ENCODE measurements around the gene ZDHHC11B.

The ZDHHC11B gene

DNA sequence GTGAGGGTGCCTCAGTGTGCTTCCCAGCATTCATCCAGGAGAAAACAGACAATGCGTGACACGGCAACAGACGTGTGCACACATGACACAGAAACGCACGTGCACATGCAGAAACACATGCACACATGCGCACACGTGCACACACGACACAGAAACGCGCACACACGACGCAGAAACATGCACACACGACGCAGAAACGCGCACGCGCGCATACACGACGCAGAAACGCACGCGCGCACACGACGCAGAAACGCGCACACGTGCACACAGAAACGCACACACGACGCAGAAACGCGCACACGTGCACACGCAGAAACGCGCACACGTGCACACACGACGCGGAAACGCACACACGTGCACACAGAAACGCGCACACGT, 107.8 kb downstream of the ZDHHC11B start (continued):
- no peak for TF ChIP-seq HOXA7 (CRISPR knock-in tag; IDR thresholded peaks at IDR 0.05; ENCODE audit: borderline replicate concordance)
- TF ChIP-seq ZNF16 (tag by site-specific recombination; IDR thresholded peaks at IDR 0.05; ENCODE audit: low read depth), result no peak
- TF ChIP-seq GLIS2 (tag by site-specific recombination; IDR thresholded peaks at IDR 0.05), result no peak
- TF ChIP-seq MZF1 (tag by site-specific recombination; IDR thresholded peaks at IDR 0.05; ENCODE audit: borderline replicate concordance), result no peak
- no peak for TF ChIP-seq PRDM4 (tag by site-specific recombination; IDR thresholded peaks at IDR 0.05)
- TF ChIP-seq ZNF785 (tag by site-specific recombination; IDR thresholded peaks at IDR 0.05), result no peak
- 0 out of 2 replicates have a peak, but pooled peaks have one; percentile 68 for TF ChIP-seq GLI4 (tag by site-specific recombination; IDR thresholded peaks at IDR 0.05)
- no peak for TF ChIP-seq SP7 (tag by site-specific recombination; IDR thresholded peaks at IDR 0.05)
- no peak for TF ChIP-seq ZFP37 (tag by site-specific recombination; IDR thresholded peaks at IDR 0.05)
- no peak for TF ChIP-seq ELK4 (IDR thresholded peaks at IDR 0.05; ENCODE audit: borderline replicate concordance, low read depth, low read length)
- TF ChIP-seq ZNF626 (tag by site-specific recombination; IDR thresholded peaks at IDR 0.05), result no peak
- TF ChIP-seq ZNF335 (tag by site-specific recombination; conservative IDR thresholded peaks at IDR 0.05), result no peak
- peak; percentile 31 for TF ChIP-seq ZBTB26 (tag by site-specific recombination; optimal IDR thresholded peaks at IDR 0.05)
- no peak for TF ChIP-seq ZNF112 (tag by site-specific recombination; IDR thresholded peaks at IDR 0.05)
- TF ChIP-seq, protein P1, sequence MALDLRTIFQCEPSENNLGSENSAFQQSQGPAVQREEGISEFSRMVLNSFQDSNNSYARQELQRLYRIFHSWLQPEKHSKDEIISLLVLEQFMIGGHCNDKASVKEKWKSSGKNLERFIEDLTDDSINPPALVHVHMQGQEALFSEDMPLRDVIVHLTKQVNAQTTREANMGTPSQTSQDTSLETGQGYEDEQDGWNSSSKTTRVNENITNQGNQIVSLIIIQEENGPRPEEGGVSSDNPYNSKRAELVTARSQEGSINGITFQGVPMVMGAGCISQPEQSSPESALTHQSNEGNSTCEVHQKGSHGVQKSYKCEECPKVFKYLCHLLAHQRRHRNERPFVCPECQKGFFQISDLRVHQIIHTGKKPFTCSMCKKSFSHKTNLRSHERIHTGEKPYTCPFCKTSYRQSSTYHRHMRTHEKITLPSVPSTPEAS (tag by site-specific recombination; IDR thresholded peaks at IDR 0.05), result peak; percentile 87
- peak; percentile 71; the same call in 1 of the 2 replicates for TF ChIP-seq ZNF2 (tag by site-specific recombination; IDR thresholded peaks at IDR 0.05)
- no peak for TF ChIP-seq ZNF280D (tag by site-specific recombination; IDR thresholded peaks at IDR 0.05)
- no peak for TF ChIP-seq ZNF473 (tag by site-specific recombination; IDR thresholded peaks at IDR 0.05)
- TF ChIP-seq ZNF423 (tag by site-specific recombination; IDR thresholded peaks at IDR 0.05), result no peak
